GM19455 (cell line): Measurements from ENCODE around the gene NSMCE1.

Experiments used
- ATAC-seq: cut with Tn5 transposase; IDR thresholded peaks from one replicate; pipeline ENCODE4 v1.9.1; 2021; ENCODE audit not compliant: unreplicated experiment

NSMCE1 gene

GRCh38 chr16:27232901-27233625, 35.5 kb downstream of the NSMCE1 start:
- ATAC-seq = no peak

GRCh38 chr16:27232061-27232900, 36.3 kb downstream of the NSMCE1 start:
- ATAC-seq = no peak

GRCh38 chr16:27231692-27232060, 36.9 kb downstream of the NSMCE1 start:
- ATAC-seq = no peak

- no peak for ATAC-seq
These were observed 38.0 kb downstream of the NSMCE1 start for GRCh38 chr16:27230562-27231001.

GRCh38 chr16:27229891-27230470, 38.6 kb downstream of the NSMCE1 start:
- ATAC-seq = no peak

GRCh38 chr16:27228621-27229501, 39.7 kb downstream of the NSMCE1 start:
- ATAC-seq = no peak

GRCh38 chr16:27228045-27228444, 40.5 kb downstream of the NSMCE1 start:
- ATAC-seq = no peak

GRCh38 chr16:27226976-27227705, 41.4 kb downstream of the NSMCE1 start:
- no peak for ATAC-seq

GRCh38 chr16:27226476-27226875, 42.1 kb downstream of the NSMCE1 start:
- ATAC-seq = no peak

GRCh38 chr16:27225536-27226360, 42.8 kb downstream of the NSMCE1 start:
- no peak for ATAC-seq

GRCh38 chr16:27224741-27225300, 43.8 kb downstream of the NSMCE1 start:
- ATAC-seq = no peak

- ATAC-seq = no peak
These were observed 44.3 kb downstream of the NSMCE1 start for GRCh38 chr16:27224271-27224737.

- ATAC-seq = no peak
These were observed 44.9 kb downstream of the NSMCE1 start for GRCh38 chr16:27223701-27224100.

GRCh38 chr16:27223226-27223610, 45.4 kb downstream of the NSMCE1 start:
- no peak for ATAC-seq

GRCh38 chr16:27222249-27223225, 46.0 kb downstream of the NSMCE1 start:
- no peak for ATAC-seq

- ATAC-seq = no peak
These were observed 46.9 kb downstream of the NSMCE1 start for GRCh38 chr16:27221576-27222248.

GRCh38 chr16:27220991-27221390, 47.6 kb downstream of the NSMCE1 start:
- no peak for ATAC-seq
